GM18909 (cell line): ENCODE measurements around the gene NAA40.
"Not testable (repeated sequence)": the region's sequence is repeated elsewhere in the genome, so short reads cannot be mapped to it uniquely, and the experiment has no call there.

Experiments used
- ATAC-seq: cut with Tn5 transposase; IDR thresholded peaks from one replicate; pipeline ENCODE4 v1.9.1; 2021; ENCODE audit warnings: mild to moderate bottlenecking; ENCODE audit not compliant: unreplicated experiment, poor library complexity

The NAA40 gene

DNA sequence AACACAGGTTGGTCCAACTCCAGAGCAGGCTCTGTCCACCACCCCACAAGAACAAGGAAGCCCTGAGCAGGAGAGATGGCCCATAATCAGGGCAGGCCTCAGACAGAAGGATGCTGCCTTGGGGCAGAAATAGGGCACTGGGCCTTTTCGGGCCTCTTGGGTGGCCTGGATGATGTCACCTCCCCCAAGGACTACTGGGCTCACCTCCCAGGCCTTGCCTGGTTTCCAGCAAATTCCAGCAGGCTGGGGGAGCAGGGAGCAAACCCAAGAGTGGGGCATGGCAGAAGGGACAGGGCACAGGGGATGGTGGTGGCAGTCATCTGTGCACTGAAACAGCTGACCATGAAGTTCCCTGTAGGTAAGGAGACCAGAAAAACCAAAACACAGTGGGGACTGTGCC, 5.3 kb upstream of the NAA40 start:
- no peak for ATAC-seq

DNA sequence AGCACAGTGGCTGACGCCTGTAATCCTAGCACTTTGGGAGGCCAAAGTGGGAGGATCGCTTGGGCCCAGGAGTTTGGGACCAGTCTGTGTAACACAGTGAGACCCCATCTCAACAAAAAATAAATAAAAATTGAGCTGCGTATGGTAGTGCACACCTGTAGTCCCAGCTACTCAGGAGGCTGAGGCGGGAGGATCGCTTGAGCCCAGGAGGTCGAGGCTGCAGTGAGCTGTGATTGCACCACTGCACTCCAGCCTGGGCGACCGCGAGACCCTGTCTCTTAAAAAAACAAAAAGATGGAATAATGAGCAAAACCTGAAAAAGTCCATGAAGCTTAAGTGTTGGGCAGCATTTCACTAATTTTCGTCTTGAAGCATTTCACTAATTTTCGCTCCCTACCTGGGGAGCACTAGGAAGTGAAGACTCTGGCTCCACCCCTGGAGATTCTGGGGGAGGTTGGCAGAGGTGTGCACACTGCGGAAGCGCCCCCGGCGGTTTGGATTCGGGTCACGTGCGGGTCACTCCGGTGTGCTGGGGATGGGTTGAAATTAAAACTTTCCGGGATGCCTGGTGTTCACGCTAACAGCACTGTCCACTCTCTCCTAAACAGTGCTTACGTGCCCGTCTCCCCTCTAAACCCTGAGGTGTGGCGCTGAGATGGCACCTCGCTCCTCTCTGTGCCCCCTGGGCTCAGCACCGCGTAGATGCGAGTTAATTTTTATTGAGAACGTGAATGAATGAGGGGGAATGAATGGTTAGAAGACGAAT, 906 bp upstream of the NAA40 start:
- peak; percentile 13 for ATAC-seq

DNA sequence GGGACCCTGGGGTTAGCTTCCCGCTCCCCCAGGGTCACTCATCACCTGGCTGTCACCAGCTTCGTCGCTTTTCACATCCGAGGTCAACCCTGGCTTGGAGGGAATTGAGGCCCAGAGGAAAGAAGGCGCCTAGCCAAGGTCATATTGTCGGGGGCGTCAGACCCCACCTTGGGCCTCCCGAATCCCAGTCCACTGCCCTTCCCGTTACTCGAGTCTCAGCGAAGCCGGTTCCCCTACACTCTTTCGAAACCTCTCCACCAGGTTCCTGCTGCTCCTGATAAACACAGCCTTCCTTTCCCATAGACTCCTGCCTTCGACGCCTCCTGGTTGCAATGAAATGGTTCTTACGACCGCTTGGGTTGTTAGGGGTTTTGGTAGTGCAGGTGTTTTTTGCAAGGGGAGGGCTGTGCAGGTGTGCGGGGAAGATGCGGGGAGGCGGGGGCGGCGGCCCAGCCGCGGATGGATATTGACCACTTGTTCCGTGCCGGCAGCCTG, 642 bp downstream of the NAA40 start:
- ATAC-seq = no peak

DNA sequence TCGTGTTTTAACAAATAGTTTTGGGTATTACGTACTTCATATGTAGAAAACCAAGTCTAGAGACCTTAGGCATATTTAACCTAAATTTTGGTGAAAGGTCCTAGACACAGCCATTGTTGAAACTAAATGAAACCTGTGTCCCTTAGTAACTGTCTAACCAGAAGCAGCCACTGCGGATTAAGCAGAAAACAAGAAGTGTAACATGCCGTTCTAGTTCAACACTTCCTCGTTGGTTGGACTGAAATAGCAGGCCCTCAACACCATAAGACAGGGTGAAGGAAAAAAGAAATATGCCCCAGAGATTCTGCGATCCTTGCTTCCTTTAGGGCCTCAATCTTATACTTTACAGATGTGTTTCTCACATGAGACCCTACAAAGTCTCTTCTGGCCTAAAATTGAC, 2.0 kb downstream of the NAA40 start:
- no peak for ATAC-seq

DNA sequence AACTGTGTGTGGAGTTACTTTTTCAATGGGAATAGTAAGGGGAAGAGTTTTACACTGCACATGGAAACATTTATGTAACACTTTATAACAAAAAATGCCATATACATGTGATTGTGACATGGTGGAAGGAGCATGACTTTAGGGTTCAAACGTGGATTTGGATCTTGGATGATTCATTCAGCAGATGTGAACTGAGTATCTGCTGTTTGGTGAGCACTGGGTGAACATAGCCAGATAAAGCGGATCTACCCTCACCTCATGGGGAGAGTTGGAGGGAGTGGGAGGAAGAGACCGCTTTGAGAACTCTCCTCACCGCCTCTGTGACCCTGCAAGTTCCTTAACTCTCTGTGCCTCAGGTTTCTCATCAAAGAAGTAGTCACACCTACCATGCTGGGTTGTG, 3.1 kb downstream of the NAA40 start:
- ATAC-seq = no peak

DNA sequence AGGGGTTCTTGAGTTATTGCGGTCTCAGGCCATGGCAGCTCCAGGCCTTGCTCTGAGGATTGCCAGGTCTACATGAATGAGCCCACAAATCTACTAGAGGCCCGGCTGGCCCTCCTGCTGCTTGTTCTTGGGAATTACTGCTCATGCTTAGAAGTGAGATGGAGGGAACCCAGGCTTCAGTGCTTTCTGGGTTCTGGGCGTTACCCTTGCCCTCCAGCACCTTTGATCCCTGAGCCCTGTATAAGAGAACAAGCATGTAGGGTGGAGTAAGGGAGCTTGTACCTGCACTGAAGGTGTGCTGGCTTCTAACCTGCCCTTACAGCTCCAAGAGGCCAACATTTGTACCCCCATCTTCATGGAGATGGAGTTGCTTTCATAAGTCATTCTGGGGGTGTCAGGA, 4.0 kb downstream of the NAA40 start:
- ATAC-seq = no peak

DNA sequence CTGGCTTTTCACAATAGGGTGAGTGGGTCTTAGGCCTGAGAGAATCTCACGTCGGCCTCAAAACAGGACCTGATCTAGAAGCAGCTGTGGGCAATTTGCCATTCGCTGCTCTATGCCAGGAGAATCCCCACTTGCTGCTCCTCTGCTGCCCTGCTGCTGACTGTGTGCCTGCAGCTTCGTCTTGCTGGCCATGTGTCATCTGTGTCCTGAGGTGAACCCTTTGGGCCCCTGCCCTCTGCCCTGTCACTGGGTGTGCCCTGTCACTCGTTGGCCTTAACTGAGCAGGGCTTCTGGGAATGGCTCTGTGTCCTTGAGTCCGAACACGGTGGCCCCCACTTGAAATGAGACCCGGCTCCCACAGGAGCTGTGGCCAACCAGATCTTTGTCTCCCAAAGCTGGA, 6.2 kb downstream of the NAA40 start:
- no peak for ATAC-seq

DNA sequence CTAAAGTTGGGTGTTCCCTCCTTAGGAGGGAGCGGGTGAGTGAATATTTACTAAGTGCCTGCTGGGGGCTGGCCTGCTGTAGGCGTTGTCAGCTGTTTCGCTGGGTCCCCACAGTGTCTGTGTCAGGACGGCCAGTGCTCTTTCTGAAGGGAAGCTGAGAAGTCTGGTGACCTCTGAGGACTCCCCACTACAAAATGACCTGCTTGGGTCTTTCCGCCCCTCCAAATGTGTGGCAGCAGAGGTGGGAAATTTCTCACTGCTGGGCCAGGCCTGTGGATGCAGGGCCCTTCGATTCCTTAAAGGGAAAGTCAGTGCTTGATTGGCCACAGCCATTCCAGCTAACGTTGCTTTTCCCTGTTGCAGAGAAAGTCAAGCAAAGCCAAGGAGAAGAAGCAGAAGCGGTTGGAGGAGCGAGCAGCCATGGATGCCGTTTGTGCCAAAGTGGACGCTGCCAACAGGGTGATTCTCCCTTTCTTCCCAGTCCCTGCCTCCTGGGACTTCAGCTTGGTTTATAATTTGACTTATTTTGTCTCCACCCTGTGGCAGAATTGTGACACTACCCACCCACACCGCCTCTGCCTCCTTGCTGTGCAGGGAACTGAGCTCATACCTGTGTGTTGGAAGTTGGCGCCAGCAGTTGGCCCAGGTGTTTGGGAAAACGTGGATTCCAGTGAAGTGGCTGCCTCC, 6.8 kb downstream of the NAA40 start:
- ATAC-seq = no peak

DNA sequence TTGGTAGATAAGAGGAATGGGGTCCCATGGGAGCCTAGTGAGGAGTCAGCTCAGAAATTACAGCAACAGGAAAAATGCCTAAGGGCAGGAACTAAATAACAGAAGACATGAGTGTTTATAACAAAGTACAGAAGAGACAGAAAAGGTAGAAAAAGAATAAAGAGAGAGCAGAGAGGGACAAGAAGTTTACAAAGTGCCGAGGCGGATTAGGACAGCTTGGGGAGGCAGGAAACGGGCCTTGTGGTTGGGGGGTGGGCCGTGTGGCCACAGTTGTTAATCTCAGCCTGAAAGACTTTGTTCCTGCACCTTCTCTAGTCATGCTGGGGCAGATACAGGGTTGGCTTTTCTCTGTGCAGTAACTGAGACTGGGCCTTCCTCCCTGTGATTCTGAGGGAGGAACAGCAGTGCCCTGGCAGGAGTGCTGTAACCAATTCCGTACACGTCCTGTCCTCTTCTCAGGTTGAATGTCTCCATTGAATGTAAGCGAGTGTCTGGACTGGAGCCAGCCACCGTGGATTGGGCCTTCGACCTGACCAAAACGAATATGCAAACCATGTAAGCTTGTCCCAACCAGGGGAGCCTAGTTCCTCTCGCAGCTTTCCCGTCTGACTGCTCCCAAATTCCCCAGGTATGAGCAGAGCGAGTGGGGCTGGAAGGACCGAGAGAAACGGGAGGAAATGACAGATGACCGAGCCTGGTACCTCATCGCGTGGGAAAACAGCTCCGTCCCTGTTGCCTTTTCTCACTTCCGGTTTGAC, 13.2 kb downstream of the NAA40 start:
- ATAC-seq = no peak

DNA sequence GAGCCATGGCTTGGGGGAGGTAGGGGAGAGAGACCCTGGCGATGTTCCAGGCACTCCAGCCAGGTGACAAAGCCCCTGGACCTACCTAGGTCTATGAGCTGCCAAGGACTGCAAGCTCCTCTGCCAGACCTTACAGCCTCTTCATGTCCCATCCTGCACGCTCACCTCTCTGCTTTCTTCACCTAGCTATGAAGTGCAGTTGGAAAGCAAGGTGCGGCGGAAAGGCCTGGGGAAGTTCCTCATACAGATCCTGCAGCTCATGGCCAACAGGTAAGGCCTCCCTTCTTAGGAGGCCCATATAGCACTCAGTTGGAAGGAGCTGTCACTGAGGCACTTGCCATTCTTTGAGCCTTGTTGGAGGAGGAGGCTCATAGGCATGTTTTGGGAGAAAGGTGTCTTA, 13.8 kb downstream of the NAA40 start:
- ATAC-seq = no peak

DNA sequence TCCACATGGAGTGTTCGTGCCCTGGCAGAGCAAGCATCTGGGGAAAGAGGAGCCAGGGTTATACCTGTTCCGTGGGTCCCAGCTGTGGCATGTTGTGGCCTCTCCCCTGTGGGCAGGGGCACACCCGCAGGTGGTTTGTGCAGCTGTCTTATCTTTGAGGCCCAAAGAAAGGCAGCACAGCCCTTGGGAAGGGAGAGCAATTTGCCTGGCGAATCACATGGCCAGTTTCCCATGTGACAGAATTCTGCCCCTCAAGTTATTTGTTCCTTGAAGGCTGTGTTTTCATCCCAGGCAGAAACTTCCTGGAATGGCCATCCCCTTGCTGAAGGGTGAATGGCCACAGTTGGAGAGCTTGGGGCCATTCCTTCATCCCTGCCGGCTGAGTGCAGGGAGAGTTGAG, 19.2 kb downstream of the NAA40 start:
- no peak for ATAC-seq

DNA sequence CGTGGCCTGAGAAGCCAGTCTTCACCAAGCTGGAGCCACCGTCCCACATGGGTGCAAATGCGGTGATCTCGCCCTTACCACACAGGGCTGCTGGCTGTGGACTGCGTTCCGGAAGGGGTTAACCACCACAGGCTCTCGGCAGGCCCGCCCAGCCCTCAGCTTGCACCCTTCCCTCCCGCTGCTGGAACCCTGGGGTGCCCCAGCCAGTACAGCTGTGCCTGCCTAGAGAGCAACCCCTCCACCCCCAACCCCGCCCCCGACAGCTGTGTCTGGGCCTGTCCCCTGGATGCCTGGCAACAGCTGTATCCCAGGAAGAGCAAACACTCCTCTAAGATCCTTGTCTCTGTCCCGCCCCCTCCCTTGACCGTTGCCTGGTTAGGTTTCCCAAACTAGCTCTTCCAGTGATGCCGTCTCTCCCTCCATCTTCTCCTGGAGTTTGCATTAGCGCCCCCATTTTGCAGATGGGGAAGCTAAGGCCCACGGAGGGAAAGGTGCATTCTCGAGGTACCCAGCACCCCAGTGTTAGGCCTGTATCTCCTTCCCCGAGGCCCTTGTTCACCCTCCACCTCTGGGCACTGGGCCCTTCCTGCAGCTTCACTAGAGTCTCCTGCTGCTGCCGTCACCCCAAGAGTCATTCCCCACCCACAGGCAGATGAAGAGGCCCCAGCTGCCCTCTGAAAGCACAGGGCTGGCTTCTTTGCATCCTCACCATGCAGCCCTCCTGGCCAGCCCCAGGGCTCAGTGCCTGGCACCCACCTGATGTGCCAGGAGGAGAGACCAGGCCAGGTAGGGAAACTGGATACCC, 23.0 kb downstream of the NAA40 start:
- ATAC-seq = no peak

DNA sequence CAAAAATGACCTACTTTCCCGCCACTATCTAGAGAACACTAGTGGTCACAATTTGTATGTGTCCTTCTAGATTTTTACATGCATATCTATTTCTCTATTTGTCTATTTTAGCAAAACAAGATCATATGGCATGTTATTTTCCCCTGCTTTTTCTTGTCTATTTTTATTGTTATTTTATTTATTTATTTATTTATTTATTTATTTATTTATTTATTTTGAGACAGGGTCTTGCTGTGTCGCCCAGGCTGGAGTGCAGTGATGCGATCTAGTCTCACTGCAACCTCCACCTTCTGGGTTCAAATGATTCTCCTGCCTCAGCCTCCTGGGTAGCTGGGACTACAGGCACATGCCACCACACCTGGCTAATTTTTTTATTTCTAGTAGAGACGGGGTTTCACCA, 25.1 kb downstream of the NAA40 start:
- not testable (repeated sequence) for ATAC-seq

DNA sequence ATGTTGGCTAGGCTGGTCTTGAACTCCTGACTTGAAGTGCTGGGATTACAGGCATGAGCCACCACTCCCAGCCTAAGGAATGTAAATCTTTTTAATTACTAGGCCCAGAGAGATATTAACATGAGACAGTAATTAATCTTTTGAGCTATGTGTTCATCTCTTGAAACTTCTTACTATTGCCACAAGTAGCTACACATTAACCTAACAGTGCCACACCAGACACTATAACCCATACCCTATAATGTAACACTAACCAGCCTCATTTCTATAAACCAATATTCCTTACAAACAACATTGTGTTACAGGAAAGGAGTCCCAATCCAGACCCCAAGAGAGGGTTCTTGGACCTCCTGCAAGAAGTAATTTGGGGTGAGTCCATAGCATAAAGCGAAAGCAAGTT, 27.6 kb downstream of the NAA40 start:
- no peak for ATAC-seq

DNA sequence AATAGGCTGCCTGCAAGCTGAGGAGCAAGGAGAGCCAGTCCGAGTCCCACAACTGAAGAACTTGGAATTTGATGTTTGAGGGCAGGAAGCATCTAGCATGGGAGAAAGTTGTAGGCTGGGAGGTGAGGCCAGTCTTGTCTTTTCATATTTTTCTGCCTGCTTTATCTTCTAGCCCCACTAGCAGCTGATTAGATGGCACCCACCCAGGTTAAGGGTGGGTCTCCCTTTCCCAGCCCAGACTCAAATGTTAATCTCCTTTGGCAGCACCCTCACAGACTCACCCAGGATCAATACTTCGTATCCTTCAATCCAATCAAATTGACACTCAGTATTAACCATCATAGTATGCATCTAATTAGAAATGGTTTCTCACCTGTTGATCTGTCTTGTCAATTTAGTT, 30.7 kb downstream of the NAA40 start:
- no peak for ATAC-seq

DNA sequence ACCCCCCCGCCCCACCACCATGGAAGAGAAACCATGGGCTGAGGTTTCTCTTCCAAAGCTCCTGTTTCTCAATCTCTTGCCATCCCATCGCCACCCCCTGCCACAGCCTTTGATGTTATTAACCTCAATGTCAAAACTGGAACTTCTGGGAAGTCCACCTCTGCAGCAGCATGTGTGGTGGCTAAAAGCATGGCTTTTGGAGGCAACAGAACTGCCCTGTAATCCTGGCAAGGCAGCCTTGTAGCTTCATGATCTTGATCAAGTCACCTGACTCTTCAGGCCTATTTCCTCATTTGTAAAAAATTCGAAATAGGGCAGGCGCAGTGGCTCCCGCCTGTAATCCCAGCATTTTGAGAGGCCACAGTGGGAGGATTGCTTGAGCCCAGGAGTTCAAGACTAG, 32.1 kb downstream of the NAA40 start:
- ATAC-seq = no peak

DNA sequence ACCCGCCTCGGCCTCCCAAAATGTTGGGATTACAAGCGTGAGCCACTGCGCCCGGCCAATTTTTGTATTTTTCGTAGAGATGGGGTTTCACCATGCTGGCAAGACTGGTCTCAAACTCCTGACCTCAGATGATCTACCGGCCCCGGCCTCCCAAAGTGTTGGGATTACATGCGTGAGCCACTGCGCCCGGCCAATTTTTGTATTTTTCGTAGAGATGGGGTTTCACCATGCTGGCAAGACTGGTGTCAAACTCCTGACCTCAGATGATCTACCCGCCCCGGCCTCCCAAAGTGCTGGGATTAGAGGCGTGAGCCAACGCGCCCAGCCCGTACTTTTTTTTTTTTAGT, 35.1 kb downstream of the NAA40 start:
- not testable (repeated sequence) for ATAC-seq

DNA sequence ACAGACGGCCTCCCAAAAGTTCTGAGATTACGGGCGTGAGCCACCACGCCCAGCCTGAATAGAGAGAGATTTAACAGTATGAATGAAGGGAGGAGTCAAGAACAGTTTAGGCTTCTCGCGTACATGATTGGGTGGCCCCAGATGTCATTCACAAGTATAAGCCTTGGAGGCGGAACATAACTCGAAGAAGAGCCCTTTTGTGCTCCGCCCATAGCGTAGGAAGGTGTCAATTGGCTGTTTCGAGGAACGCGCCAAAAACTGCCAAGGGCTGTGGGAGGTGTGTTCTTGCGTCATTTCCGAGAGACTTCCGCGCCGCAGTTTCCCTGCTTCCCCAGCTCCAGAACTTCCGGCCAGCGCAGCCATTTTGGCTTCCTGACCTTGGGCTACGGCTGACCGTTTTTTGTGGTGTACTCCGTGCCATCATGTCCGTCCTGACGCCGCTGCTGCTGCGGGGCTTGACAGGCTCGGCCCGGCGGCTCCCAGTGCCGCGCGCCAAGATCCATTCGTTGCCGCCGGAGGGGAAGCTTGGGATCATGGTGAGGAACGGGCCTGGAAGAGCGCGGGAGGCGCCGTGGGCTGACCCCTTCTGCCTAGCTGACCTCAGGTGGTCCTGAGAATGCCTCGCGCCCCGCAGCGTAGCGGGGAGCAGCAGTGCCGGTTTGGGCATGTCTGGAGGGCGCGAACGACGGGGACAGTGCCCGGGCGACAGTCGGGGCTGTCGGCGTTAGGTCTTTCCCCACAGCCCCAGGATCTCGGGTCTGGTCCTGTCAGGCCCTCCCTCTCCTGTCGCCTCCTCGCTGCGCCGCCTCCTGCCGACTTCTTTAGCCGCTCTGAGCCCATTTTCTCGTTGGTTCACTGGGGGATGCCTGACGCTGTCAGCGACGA, 35.7 kb downstream of the NAA40 start, which contains the start of gene COX8A:
COX8A (plus strand) TSS at position 362 of the 885 bp plus-strand sequence; CDS start at position 423, 61 bp downstream.
- peak; percentile 96 for ATAC-seq

DNA sequence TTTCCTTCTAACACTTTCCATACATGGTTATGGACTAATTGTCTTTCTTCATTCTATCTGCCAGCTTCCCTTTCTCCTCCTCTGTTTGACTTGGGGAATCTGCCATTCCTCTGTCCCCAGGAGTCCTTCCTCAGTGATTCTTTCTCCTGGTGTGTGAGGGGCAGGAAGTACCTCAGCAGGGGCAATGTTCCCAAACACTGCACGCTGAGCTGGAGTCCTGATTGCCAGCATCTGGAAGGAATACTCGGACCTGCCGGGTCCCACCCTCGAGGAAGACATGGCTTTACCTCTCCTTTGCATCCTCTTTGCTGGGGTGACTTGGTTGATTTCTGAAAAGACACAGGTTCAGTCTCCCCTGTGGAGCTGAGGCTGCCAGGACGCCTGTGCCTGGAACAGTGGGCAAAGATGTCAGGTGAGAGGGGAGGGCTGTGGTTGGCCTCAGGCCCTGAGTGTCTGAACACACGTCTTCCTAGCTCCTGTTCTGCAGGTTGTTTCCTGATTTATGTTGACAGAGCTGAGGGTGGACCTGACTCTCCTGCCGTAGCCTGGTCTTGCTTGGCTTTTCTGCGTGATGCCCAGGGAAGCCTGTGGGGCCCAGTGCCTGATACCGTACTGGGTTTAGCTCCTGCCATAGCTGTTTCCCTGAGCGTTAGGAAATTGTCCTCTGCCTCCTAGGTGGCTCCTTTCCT, 39.9 kb downstream of the NAA40 start:
- no peak for ATAC-seq
